ENCODE results near the gene DEXI. TPM values are rescaled to one million over a fixed set of nuclear protein-coding genes. Genes with fewer than 3 reads are reported as not detected.
"Not testable (repeated sequence)": the region's sequence is repeated elsewhere in the genome, so short reads cannot be mapped to it uniquely, and the experiment has no call there.

DEXI gene
- total RNA-seq, 1 donor from 2014 or later, result 24.1 TPM

- no peak for DNase-seq
These were observed 15.4 kb downstream of the DEXI start for GRCh38 chr16:10926867-10927266.

GRCh38 chr16:10926094-10926493, 16.2 kb downstream of the DEXI start:
- no peak for DNase-seq

GRCh38 chr16:10925285-10925684, 17.0 kb downstream of the DEXI start:
- DNase-seq, result not testable (repeated sequence)

GRCh38 chr16:10923650-10924214, 18.5 kb downstream of the DEXI start:
- DNase-seq, result no peak

GRCh38 chr16:10923146-10923649, 19.1 kb downstream of the DEXI start:
- no peak for DNase-seq

GRCh38 chr16:10922328-10923145, 19.7 kb downstream of the DEXI start:
- DNase-seq, result no peak

- no peak for DNase-seq
These were observed 20.5 kb downstream of the DEXI start for GRCh38 chr16:10921536-10922327.

GRCh38 chr16:10920726-10921427, 21.4 kb downstream of the DEXI start:
- DNase-seq, result no peak

- no peak for DNase-seq
These were observed 23.3 kb downstream of the DEXI start for GRCh38 chr16:10919003-10919351.

GRCh38 chr16:10918294-10919002, 23.8 kb downstream of the DEXI start:
- peak; percentile 81 for DNase-seq

GRCh38 chr16:10916534-10916933, 25.7 kb downstream of the DEXI start:
- DNase-seq, result no peak

GRCh38 chr16:10911267-10911666, 31.0 kb downstream of the DEXI start:
- DNase-seq, result no peak

GRCh38 chr16:10907757-10908045, 34.6 kb downstream of the DEXI start:
- DNase-seq, result no peak

- no peak for DNase-seq
These were observed 35.1 kb downstream of the DEXI start for GRCh38 chr16:10906914-10907756.

- no peak for DNase-seq
These were observed 35.8 kb downstream of the DEXI start for GRCh38 chr16:10906482-10906881.

GRCh38 chr16:10902999-10903398, 39.3 kb downstream of the DEXI start:
- DNase-seq, result no peak

GRCh38 chr16:10897134-10897533, 45.1 kb downstream of the DEXI start:
- no peak for DNase-seq

GRCh38 chr16:10896723-10897122, 45.5 kb downstream of the DEXI start:
- DNase-seq, result no peak

GRCh38 chr16:10896165-10896564, 46.1 kb downstream of the DEXI start:
- DNase-seq, result no peak

GRCh38 chr16:10895053-10895946, 47.0 kb downstream of the DEXI start:
- no peak for DNase-seq
